ENCODE data around the gene MGLL. TPM values are rescaled to one million over a fixed set of nuclear protein-coding genes. Genes with fewer than 3 reads are reported as not detected.

Gene MGLL
- total RNA-seq, 1 donor from 2014 or later: 0.43 TPM

DNA sequence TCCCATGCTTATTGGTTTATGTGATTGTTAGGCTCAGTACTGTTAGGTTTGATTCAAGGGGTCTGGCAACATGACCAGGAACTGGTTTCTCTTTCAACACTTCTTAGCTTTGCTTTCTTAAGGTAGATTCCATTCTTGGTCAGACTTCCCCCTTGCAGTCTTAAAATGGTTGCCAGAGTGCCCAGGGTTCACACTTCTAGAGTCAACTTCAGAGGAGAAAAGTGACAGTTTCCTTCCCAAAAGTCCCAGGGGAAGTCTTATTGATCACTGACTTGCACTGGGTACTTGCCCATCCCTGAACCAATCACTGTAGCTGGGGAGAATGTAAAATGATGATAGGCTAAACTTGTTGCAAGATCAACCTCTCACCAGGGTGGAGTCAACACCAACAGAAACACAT lies 14.1 kb downstream of the MGLL start:
- Mint-ChIP-seq H3K27me3 (peaks cover 41% of the 10 kb centered on the region), H3K9me3 (ENCODE audit: low read depth) (no peaks in the 10 kb centered on the region), H3K36me3 (ENCODE audit: insufficient read depth) (no peaks in the 10 kb centered on the region), H3K4me1 (ENCODE audit: low read depth) (no peaks in the 10 kb centered on the region), H3K4me3 (ENCODE audit: low read depth) (no peak overlapping the region), H3K27ac (no peak overlapping the region)
- DNase-seq (ENCODE audit: low spot score, unreplicated experiment): no peak
- TF ChIP-seq, protein P1, sequence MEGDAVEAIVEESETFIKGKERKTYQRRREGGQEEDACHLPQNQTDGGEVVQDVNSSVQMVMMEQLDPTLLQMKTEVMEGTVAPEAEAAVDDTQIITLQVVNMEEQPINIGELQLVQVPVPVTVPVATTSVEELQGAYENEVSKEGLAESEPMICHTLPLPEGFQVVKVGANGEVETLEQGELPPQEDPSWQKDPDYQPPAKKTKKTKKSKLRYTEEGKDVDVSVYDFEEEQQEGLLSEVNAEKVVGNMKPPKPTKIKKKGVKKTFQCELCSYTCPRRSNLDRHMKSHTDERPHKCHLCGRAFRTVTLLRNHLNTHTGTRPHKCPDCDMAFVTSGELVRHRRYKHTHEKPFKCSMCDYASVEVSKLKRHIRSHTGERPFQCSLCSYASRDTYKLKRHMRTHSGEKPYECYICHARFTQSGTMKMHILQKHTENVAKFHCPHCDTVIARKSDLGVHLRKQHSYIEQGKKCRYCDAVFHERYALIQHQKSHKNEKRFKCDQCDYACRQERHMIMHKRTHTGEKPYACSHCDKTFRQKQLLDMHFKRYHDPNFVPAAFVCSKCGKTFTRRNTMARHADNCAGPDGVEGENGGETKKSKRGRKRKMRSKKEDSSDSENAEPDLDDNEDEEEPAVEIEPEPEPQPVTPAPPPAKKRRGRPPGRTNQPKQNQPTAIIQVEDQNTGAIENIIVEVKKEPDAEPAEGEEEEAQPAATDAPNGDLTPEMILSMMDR (IDR thresholded peaks at IDR 0.05; ENCODE audit: unreplicated experiment): no peak

DNA sequence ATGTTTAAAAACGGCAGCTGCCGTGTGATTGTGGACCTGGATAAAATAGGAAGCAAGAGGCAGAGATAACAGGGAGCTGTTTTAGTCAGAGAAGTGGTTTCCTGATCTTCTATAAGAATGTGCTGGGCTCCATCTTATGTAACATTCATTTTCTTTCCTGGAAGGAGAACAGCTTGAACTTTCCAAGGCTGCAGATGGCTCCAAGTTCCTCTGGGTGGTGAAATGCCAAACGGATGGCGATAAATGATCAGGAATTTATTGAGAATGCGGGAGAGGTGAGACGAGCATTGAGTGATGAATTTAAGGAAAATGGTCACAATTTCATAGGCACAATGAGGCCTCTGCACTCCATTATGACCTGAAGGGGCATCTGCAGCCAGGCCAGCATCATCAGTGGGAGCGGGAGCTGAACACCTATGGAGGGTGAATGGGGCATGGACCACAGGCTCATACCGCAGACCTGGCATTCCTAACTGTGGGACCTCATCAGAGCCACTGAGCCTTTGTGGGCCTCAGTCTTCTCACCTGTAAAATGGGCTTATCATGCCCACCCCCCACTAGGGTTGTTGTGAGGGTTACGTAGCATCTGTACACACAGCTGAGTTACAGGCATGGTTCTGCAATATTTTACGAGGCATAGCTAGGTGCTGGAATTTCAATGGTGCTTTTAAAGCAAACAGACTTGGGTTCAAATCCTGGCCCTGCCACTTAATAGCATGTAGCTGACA lies 17.1 kb downstream of the MGLL start:
- peaks cover 27% of the 10 kb centered on the region for H3K27me3 Mint-ChIP-seq
- TF ChIP-seq, protein P1 (IDR thresholded peaks at IDR 0.05; ENCODE audit: unreplicated experiment): no peak
- no peak overlapping the region for H3K27ac Mint-ChIP-seq
- H3K4me1 Mint-ChIP-seq (ENCODE audit: low read depth): no peaks in the 10 kb centered on the region
- no peaks in the 10 kb centered on the region for H3K9me3 Mint-ChIP-seq (ENCODE audit: low read depth)
- no peaks in the 10 kb centered on the region for H3K36me3 Mint-ChIP-seq (ENCODE audit: insufficient read depth)
- no peak for DNase-seq (ENCODE audit: low spot score, unreplicated experiment)
- H3K4me3 Mint-ChIP-seq (ENCODE audit: low read depth): no peak overlapping the region

DNA sequence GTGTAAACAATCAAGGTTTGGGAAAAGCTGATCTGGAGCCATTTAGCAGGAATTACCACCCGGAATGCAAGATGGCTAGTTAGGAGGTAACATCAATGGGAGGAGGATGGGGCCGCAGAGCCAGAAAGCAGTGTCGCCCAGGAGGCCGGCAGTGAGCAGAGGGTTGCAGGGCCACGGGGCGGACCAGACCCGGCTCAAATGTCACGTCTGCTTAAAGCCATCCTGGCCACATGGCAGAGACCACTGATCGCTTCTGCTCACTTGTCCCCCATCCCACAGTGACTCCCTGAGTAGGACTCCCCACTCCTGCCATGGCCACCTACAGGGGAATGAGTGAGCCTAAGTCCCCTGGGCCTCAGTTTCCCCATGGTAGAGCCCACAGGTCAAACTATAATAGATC lies 18.2 kb downstream of the MGLL start:
- Mint-ChIP-seq H3K4me3 (ENCODE audit: low read depth) (no peak overlapping the region), H3K4me1 (ENCODE audit: low read depth) (no peaks in the 10 kb centered on the region), H3K36me3 (ENCODE audit: insufficient read depth) (no peaks in the 10 kb centered on the region), H3K9me3 (ENCODE audit: low read depth) (no peaks in the 10 kb centered on the region), H3K27me3 (peaks cover 27% of the 10 kb centered on the region), H3K27ac (no peak overlapping the region)
- TF ChIP-seq, protein P1 (IDR thresholded peaks at IDR 0.05; ENCODE audit: unreplicated experiment): no peak
- no peak for DNase-seq (ENCODE audit: low spot score, unreplicated experiment)

DNA sequence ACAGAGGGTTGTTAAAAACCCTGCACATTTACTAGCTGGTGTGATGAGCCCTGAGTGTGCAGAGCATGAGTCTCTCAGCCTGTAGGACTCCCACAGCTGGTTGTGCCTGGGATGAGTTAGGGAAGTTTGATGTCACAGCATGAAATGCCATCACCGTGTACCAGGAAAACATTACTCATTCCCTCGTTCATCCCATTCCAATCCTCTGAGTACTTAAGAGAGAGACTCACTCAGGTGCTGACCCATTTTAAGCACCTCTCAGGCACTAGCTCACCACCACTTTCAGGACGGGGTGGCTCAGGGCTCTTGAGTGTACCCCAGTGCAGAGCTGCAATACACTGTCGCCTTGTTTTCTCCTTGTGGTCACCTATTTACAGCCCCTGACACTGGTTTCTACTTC lies 18.7 kb downstream of the MGLL start:
- DNase-seq (ENCODE audit: low spot score, unreplicated experiment): no peak
- Mint-ChIP-seq H3K4me3 (ENCODE audit: low read depth) (no peak overlapping the region), H3K9me3 (ENCODE audit: low read depth) (no peaks in the 10 kb centered on the region), H3K27ac (no peak overlapping the region), H3K4me1 (ENCODE audit: low read depth) (no peaks in the 10 kb centered on the region), H3K36me3 (ENCODE audit: insufficient read depth) (no peaks in the 10 kb centered on the region), H3K27me3 (peaks cover 28% of the 10 kb centered on the region)
- TF ChIP-seq, protein P1 (IDR thresholded peaks at IDR 0.05; ENCODE audit: unreplicated experiment): no peak

DNA sequence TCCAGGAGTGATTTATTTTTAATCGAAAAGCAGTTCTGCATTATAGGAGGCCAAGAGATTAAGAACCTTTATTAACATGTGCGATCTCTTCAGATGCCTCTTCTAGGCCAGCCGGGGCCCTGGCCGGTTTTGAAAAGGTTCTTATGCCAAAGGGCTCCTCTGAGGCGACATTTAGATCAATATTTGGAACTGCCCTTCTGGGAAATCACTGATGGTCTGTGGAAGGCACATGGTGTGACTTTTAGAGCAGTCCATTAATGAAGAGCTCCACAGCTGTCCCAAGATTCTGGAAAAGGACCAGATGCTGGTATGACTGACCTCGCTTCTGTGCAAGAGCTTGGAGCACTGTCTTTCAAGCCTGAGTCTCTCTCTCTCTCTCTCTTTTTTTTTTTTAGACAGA lies 19.7 kb downstream of the MGLL start:
- Mint-ChIP-seq H3K27ac (no peak overlapping the region), H3K36me3 (ENCODE audit: insufficient read depth) (no peaks in the 10 kb centered on the region), H3K27me3 (peaks cover 27% of the 10 kb centered on the region), H3K4me1 (ENCODE audit: low read depth) (no peaks in the 10 kb centered on the region), H3K4me3 (ENCODE audit: low read depth) (no peak overlapping the region), H3K9me3 (ENCODE audit: low read depth) (no peaks in the 10 kb centered on the region)
- DNase-seq (ENCODE audit: low spot score, unreplicated experiment): no peak
- TF ChIP-seq, protein P1 (IDR thresholded peaks at IDR 0.05; ENCODE audit: unreplicated experiment): no peak
